ENCODE data around the gene LPCAT3.

DNA sequence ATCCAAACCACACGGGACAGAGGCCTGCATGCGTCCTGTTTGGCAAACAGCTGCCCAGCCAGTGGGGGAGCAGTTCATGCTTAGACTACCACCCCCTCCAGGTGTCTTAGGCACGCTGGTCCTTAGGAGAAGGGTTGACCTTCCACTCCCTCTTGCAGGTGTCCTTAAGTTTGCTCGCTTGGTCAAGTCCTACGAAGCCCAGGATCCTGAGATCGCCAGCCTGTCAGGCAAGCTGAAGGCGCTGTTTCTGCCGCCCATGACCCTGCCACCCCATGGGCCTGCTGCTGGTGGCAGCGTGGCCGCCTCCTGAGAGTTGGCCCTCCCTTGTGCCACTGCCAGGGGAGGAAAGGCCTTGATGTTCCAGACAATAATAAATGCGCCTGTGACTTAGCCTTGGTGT lies 72.7 kb downstream of the LPCAT3 start:
- TF ChIP-seq, protein P1, sequence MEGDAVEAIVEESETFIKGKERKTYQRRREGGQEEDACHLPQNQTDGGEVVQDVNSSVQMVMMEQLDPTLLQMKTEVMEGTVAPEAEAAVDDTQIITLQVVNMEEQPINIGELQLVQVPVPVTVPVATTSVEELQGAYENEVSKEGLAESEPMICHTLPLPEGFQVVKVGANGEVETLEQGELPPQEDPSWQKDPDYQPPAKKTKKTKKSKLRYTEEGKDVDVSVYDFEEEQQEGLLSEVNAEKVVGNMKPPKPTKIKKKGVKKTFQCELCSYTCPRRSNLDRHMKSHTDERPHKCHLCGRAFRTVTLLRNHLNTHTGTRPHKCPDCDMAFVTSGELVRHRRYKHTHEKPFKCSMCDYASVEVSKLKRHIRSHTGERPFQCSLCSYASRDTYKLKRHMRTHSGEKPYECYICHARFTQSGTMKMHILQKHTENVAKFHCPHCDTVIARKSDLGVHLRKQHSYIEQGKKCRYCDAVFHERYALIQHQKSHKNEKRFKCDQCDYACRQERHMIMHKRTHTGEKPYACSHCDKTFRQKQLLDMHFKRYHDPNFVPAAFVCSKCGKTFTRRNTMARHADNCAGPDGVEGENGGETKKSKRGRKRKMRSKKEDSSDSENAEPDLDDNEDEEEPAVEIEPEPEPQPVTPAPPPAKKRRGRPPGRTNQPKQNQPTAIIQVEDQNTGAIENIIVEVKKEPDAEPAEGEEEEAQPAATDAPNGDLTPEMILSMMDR (IDR thresholded peaks at IDR 0.05): no peak
- no peak for TF ChIP-seq POLR2A (IDR thresholded peaks at IDR 0.05)
